A549 (cell line): ENCODE data around the gene LEFTY1. TPM values are rescaled to one million over a fixed set of nuclear protein-coding genes. Genes with fewer than 3 reads are reported as not detected.

Experiments used
- ATAC-seq, 2 experiments: fragments of 200-7000 bp in 1 of 2; fragments of >200 bp in 1 of 2; cut with Nextera tagmentation in 1 of 2; cut with Tn5 transposase in 1 of 2; 3 replicates each; pipeline versions ENCODE4 v1.8.0 to v1.9.1; 2018 to 2020; ENCODE audit warnings: mild to moderate bottlenecking in 1 of 2, moderate library complexity in 1 of 2
- CTCF ChIA-PET: fragments of 300-600 bp; sonication (Branson Sonifier 250); formaldehyde crosslinking; extraction: SDS; loops from one replicate; lab custom pipeline; 2021; ENCODE audit warnings: antibody characterized with exemption, inconsistent platforms; lab: Yijun Ruan, JAX
- POLR2A ChIA-PET: fragments of 350-600 bp; formaldehyde crosslinking; extraction: SDS; loops from one replicate; lab custom pipeline; 2021; ENCODE audit warnings: antibody characterized with exemption, inconsistent platforms; lab: Yijun Ruan, JAX
- DNase-seq, 2 experiments: peaks; one replicate each; pipeline versions ENCODE4 v3.0.0 to v3.0.0-alpha.2; 2011 to 2016; ENCODE audit warnings: low read depth in 1 of 2, low spot score in 1 of 2
- FAIRE-seq: peaks from 2 replicates; lab custom pipeline; 2011; peaks lifted over from hg19 to GRCh38; lab: Jason Lieb, UNC
- H3K27ac ChIP-seq, 2 experiments: fragments of >200 bp; sonication (Bioruptor Twin); formaldehyde crosslinking; 3 replicates each; pipeline ENCODE4 v1.5.1; 2016 to 2017
- H3K4me1 ChIP-seq: fragments of >200 bp; sonication (Bioruptor Twin); formaldehyde crosslinking; 3 replicates; pipeline ENCODE4 v1.6.1; 2016
- H3K4me2 ChIP-seq: fragments of >200 bp; sonication (Bioruptor Twin); formaldehyde crosslinking; 3 replicates; pipeline ENCODE4 v1.6.1; 2016
- H3K4me3 ChIP-seq: fragments of >200 bp; sonication (Bioruptor Twin); formaldehyde crosslinking; 3 replicates; pipeline ENCODE4 v1.5.1; 2016
- H3K9me3 ChIP-seq: fragments of >200 bp; sonication (Bioruptor Twin); formaldehyde crosslinking; 3 replicates; pipeline ENCODE4 v1.6.1; 2016
- BHLHE40 ChIP-seq: IDR thresholded peaks from 2 replicates; pipeline ENCODE4 v1.6.1; 2012; ENCODE audit warnings: low read depth, low read length, inconsistent platforms
- CBX8 ChIP-seq: fragments of 200-600 bp; sonication (generic); IDR thresholded peaks from 2 replicates; pipeline ENCODE4 v1.6.1; 2016
- CEBPB ChIP-seq, 2 experiments: fragments of >200 bp in 1 of 2; sonication (Bioruptor Twin) in 1 of 2; formaldehyde crosslinking in 1 of 2; IDR thresholded peaks; 2 replicates each; pipeline ENCODE4 v1.6.1; 2012 to 2016
- CHD4 ChIP-seq: fragments of 200-600 bp; sonication (generic); IDR thresholded peaks from 2 replicates; pipeline ENCODE4 v1.6.1; 2016; ENCODE audit warnings: antibody characterized with exemption, mild to moderate bottlenecking, borderline replicate concordance
- ESRRA ChIP-seq: fragments of 150-350 bp; IDR thresholded peaks from 2 replicates; pipeline ENCODE4 v1.6.1; 2014; ENCODE audit warnings: mild to moderate bottlenecking, low read length, borderline replicate concordance
- FOSB ChIP-seq: fragments of 250-450 bp; sonication (Bioruptor Pico); IDR thresholded peaks from 2 replicates; pipeline ENCODE4 v1.5.0; 2020; ENCODE audit warnings: mild to moderate bottlenecking, moderate library complexity
- HDAC2 ChIP-seq: fragments of 200-600 bp; sonication (generic); IDR thresholded peaks from 2 replicates; pipeline ENCODE4 v1.6.1; 2016
- HOXB13 ChIP-seq: fragments of 250-450 bp; sonication (Bioruptor Pico); IDR thresholded peaks from 2 replicates; pipeline ENCODE4 v1.5.0; 2020; ENCODE audit warnings: low read depth, mild to moderate bottlenecking, moderate library complexity
- MAFK ChIP-seq: fragments of 450-650 bp; IDR thresholded peaks from 2 replicates; pipeline ENCODE4 v1.6.1; 2014; ENCODE audit not compliant: partially characterized antibody
- MYC ChIP-seq: IDR thresholded peaks from 2 replicates; pipeline ENCODE4 v1.6.1; 2012; ENCODE audit warnings: mild to moderate bottlenecking, inconsistent platforms, low read length, improper control_type of control experiment, borderline replicate concordance
- NFE2L2 ChIP-seq: fragments of 150-350 bp; conservative IDR thresholded peaks from 2 replicates; pipeline ENCODE4 v1.6.1; 2014; ENCODE audit warnings: low read length
- POLR2AphosphoS2 ChIP-seq: conservative IDR thresholded peaks from 2 replicates; pipeline ENCODE4 v1.6.1; 2012; ENCODE audit warnings: low read length, improper control_type of control experiment, inconsistent platforms
- RARB ChIP-seq: fragments of 250-450 bp; sonication (Bioruptor Pico); IDR thresholded peaks from 2 replicates; pipeline ENCODE4 v1.8.0; 2021; ENCODE audit warnings: mild to moderate bottlenecking, moderate library complexity
- RFX5 ChIP-seq: fragments of 450-650 bp; IDR thresholded peaks from 2 replicates; pipeline ENCODE4 v1.7.1; 2014; ENCODE audit warnings: antibody characterized with exemption, mild to moderate bottlenecking, moderate library complexity
- WGBS: methylation state at CpG from one replicate; pipeline ENCODE4 v1.1.6; 2017; ENCODE audit errors: missing lambda C conversion rate; 5-methylcytosine and 5-hydroxymethylcytosine counted together
- polyA plus RNA-seq, 4 experiments: library from polyadenylated mRNA; depleted of rRNA in 3 of 4; stranded (reverse); fragments of >200 nt; fragmentation: RNase III in 1 of 4; extraction: RNeasy Plus Mini Kit Qiagen cat#74134 plus additional on column Dnase treatment in 1 of 4; gene quantifications; 2 replicates in 3 of 4; 3 replicates in 1 of 4; pipeline ENCODE4 v1.2.3, GENCODE V29; 2011 to 2017
- TF ChIP-seq, protein P1 (sequence below): IDR thresholded peaks from 2 replicates; pipeline ENCODE4 v1.6.1; 2012; ENCODE audit warnings: low read depth, borderline replicate concordance
- TF ChIP-seq, protein P2 (sequence below): fragments of 450-650 bp; IDR thresholded peaks from 2 replicates; pipeline ENCODE4 v1.6.1; 2014; ENCODE audit warnings: antibody characterized with exemption
- TF ChIP-seq, protein P3 (sequence below): fragments of >200 bp; sonication (Bioruptor Twin); formaldehyde crosslinking; IDR thresholded peaks from 2 replicates; pipeline ENCODE4 v1.6.1; 2016
- TF ChIP-seq, protein P4 (sequence below): fragments of 200-600 bp; sonication (generic); IDR thresholded peaks from 2 replicates; pipeline ENCODE4 v1.6.1; 2016; ENCODE audit warnings: antibody characterized with exemption, mild to moderate bottlenecking, moderate library complexity

LEFTY1 gene
- polyA plus RNA-seq, 2 of the 4 experiments (the other 2 are of a cell fraction), result 0.10 to 1.00 TPM

DNA sequence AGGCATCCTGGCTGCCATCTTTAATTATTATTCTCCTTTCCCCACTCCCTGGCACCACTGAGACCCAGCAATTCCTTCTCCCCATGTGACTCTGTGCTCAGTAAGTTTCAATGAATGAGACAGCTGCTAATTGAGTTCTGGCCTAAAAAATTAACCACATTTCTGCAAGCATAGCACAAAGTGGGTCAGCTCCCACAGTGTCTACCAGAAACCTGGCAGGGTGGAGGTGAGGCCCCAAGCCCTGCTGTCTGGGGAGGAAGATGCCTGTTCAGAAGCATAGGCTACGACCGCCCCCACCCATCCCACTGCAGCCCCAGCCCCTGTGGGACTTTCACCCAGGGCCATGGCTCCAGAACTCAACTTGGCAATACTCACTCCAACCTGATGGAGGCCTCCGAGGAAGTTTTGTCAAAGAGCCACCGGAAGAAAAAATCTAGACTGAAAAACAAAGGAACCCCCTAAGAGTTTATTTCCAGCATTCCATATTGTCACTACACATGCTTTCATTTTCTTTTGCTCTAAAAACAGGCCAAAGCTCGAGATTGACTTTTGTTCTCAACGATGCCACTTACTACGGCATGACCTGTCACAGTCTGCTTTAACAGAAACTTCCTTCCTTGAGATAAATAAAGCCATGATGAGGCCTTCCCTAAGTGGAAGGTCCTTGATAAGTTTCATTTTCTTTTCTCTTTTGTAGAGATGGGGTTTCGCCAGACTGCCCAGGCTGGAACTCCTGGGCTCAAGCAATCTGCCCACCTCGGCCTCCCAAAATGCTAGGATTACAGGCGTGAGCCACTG lies 33.2 kb downstream of the LEFTY1 start:
- no peak overlapping the region for H3K27ac ChIP-seq
- DNase-seq (no peak), ATAC-seq (peak; percentile 30 to 31; a peak in 1 of 6 replicates), FAIRE-seq (no peak)
- no peaks in the 10 kb centered on the region for H3K9me3 ChIP-seq
- TF ChIP-seq MAFK (peak; percentile 19), RFX5 (no peak)
- ChIA-PET POLR2A (interaction anchor here (0.6 kb wide), 1 partner anchor 18 kb away, joined by 3 read pairs; no protein-coding TSS in a partner anchor), CTCF (interaction anchor here (0.6 to 11.6 kb wide), 11 partner anchors 10 to 384 kb away, joined by 3 to 69 read pairs (median 4); partner anchors contain the start of gene TMEM63A)
- H3K4me1 ChIP-seq, result no peaks in the 10 kb centered on the region
- whole genome bisulfite sequencing, result 90% methylated on average over 10 of the region's 10 CpGs
- no peak overlapping the region for H3K4me3 ChIP-seq
- no peak overlapping the region for H3K4me2 ChIP-seq

DNA sequence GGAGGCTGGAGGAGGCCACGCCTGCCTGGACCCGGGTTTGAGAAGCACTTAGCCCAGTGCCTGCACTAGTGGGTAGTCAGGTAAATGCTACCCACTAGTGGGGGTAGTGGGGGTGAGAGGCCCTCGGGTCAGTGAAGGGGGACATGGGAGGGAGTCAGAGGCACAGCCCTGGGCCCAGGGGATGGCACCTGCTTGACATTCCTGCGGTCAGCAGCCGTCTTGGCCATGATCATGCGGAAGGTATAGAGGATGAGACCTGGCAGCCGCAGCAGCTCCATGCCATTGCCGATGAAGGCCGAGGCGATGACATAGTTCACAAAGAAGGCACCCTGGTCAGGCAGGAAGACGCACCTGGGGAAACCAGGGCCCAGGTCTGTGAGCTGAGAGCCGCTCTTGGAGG lies 35.5 kb downstream of the LEFTY1 start:
- DNase-seq (no peak), FAIRE-seq (no peak), ATAC-seq (no peak)
- CTCF ChIA-PET, result interaction anchor here (0.5 to 11.6 kb wide), 4 partner anchors 107 to 378 kb away, joined by 3 to 69 read pairs (median 4); no protein-coding TSS in a partner anchor
- Histone ChIP-seq H3K4me2 (no peak overlapping the region), H3K4me3 (no peak overlapping the region), H3K9me3 (no peaks in the 10 kb centered on the region), H3K4me1 (no peaks in the 10 kb centered on the region), H3K27ac (no peak overlapping the region)
- POLR2A ChIA-PET, result no interaction called here
- WGBS, result 89% methylated on average over 12 of the region's 12 CpGs
- TF ChIP-seq, protein P1, sequence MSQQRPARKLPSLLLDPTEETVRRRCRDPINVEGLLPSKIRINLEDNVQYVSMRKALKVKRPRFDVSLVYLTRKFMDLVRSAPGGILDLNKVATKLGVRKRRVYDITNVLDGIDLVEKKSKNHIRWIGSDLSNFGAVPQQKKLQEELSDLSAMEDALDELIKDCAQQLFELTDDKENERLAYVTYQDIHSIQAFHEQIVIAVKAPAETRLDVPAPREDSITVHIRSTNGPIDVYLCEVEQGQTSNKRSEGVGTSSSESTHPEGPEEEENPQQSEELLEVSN, result no peak
- TF ChIP-seq FOSB (CRISPR knock-in tag) (no peak), BHLHE40 (no peak), CBX8 (no peak), ESRRA (no peak), MYC (no peak), HDAC2 (no peak), RARB (no peak), RFX5 (no peak), POLR2AphosphoS2 (no peak), CHD4 (no peak), NFE2L2 (no peak), HOXB13 (CRISPR knock-in tag) (no peak), CEBPB (IDR thresholded peaks at IDR 0.05) (no peak)
- TF ChIP-seq, protein P2, sequence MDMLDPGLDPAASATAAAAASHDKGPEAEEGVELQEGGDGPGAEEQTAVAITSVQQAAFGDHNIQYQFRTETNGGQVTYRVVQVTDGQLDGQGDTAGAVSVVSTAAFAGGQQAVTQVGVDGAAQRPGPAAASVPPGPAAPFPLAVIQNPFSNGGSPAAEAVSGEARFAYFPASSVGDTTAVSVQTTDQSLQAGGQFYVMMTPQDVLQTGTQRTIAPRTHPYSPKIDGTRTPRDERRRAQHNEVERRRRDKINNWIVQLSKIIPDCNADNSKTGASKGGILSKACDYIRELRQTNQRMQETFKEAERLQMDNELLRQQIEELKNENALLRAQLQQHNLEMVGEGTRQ, result no peak
- TF ChIP-seq, protein P3, sequence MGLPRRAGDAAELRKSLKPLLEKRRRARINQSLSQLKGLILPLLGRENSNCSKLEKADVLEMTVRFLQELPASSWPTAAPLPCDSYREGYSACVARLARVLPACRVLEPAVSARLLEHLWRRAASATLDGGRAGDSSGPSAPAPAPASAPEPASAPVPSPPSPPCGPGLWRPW, result no peak
- TF ChIP-seq, protein P4, sequence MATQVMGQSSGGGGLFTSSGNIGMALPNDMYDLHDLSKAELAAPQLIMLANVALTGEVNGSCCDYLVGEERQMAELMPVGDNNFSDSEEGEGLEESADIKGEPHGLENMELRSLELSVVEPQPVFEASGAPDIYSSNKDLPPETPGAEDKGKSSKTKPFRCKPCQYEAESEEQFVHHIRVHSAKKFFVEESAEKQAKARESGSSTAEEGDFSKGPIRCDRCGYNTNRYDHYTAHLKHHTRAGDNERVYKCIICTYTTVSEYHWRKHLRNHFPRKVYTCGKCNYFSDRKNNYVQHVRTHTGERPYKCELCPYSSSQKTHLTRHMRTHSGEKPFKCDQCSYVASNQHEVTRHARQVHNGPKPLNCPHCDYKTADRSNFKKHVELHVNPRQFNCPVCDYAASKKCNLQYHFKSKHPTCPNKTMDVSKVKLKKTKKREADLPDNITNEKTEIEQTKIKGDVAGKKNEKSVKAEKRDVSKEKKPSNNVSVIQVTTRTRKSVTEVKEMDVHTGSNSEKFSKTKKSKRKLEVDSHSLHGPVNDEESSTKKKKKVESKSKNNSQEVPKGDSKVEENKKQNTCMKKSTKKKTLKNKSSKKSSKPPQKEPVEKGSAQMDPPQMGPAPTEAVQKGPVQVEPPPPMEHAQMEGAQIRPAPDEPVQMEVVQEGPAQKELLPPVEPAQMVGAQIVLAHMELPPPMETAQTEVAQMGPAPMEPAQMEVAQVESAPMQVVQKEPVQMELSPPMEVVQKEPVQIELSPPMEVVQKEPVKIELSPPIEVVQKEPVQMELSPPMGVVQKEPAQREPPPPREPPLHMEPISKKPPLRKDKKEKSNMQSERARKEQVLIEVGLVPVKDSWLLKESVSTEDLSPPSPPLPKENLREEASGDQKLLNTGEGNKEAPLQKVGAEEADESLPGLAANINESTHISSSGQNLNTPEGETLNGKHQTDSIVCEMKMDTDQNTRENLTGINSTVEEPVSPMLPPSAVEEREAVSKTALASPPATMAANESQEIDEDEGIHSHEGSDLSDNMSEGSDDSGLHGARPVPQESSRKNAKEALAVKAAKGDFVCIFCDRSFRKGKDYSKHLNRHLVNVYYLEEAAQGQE, result no peak
